NCI-H446 (cell line): Measurements from ENCODE around the gene INSM2.

Experiments
- DNase-seq, 2 experiments: peaks; one replicate each; lab custom pipeline; 2025; lab: John Stamatoyannopoulos, UW

INSM2 gene, protein sequence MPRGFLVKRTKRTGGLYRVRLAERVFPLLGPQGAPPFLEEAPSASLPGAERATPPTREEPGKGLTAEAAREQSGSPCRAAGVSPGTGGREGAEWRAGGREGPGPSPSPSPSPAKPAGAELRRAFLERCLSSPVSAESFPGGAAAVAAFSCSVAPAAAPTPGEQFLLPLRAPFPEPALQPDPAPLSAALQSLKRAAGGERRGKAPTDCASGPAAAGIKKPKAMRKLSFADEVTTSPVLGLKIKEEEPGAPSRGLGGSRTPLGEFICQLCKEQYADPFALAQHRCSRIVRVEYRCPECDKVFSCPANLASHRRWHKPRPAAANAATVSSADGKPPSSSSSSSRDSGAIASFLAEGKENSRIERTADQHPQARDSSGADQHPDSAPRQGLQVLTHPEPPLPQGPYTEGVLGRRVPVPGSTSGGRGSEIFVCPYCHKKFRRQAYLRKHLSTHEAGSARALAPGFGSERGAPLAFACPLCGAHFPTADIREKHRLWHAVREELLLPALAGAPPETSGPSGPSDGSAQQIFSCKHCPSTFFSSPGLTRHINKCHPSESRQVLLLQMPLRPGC

DNA sequence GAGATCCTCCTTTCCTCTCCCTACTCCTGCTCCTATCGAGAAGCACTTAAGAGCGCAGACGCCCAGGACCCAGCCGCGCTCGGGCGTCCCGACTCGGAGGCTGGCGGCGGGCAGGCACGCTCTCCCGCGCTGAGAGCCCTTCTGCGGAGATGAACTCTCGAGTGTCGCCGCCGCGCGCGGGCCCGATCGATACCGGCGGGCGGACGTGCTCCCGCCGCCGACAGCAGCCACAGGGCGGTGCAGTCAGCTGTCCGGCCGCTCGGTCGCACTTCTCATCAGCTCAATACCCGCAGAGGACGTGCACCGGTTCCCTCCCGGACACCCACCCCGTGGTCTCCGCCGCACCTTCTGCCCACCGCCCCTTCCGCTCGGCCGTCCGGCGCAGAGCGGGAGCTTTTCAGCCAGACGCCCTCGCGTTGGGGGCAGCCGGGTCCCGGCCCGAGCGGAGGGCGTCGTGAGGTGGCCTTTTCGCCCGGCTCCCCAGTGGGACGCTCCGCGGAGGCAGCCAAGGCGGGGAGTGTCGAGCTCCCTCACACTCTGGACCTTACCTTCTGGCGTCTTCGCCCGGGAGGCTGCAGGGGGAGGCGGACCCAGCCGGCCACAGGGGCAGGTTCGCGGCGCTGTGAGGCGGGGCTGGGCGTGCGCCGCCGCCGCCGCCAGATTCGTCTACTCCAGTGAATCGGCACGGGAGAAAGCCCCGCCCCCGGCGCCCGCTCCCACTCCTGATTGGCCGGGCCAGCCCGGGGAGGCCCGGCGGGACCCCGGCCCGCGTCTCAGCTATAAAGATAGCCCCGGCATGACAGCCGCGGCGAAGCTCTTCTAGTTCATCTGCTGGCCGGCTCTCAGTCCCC, at the start of gene INSM2:
Gene INSM2, plus strand, starts transcription at position 808 of the 851 bp plus-strand sequence. CDS start 89 bp downstream, outside the sequence.
- peak; percentile 64 to 94 for DNase-seq

DNA sequence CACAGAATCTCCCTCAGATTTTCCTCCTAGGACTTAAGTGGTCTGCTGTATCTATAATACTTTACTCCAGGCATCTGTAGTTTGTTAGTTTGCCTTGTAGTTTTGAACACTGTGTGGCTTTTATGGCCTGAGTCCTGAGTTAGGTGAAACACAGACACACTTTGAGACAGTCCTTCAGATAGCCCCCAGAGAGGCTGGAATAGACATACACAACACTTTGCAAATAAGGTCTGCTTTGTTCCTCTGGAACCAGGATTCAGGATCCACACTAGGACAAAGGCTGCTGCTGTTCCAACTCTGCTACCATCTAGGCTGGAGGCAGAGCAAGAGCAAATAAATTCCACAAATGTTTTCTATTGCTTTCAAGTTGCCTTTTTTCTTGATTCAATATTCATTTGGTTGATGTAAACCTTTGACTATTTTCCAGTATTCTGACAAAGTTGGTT, 41.4 kb upstream of the INSM2 start:
- no peak for DNase-seq

DNA sequence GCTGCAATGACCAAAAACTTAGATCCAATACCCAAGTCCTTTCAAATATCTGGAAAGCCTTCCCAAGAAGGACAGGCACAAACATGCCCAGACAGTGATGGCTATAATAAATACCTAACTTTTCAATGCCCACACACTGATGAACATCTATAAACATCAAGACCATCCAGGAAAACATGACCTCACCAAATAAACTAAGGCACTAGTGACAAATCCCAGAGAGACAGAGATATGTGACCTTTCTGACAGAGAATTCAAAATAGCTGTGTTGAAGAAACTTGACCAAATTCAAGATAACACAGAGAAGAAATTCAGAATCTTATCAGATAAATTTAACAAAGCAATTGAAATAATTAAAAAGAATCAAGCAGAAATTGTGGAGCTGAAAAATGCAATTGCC, 38.7 kb upstream of the INSM2 start:
- DNase-seq, result no peak

DNA sequence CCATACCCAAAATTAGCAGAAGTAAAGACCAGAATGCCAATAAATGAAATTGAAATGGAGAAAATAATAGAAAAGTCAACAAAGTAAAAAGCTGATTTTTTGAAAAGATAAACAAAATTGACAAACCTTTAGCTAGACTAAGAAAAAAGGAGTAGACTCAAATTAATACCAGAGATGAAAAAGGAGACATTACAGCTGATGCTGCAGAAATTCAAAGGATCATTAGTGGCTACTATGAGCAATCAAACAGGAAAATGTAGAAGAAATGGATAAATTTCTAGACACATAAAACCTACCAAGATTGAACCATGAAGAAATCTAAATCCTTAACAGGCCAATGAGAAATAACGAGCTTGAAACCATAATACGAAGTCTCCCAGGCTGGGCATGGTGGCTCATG, 34.8 kb upstream of the INSM2 start:
- DNase-seq, result no peak

DNA sequence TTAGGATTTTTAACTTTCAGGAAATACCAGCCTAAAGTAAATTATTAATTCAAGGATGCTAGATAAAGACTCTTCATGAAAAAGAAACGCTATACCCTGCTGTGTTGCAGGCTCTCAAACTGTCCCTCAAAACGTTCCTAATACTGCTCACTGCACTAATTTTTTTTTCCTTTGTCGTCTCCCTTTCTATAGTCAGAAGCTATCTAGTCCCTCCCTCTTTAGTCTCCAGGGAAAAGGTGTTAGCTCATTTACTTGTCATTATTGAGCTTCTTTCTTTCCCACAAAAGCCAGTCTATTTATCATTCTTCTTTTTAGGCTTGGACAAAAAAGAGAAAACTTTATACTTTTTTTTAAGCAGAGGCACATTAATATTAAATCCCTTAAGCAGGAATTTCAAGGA, 30.3 kb upstream of the INSM2 start:
- DNase-seq, result no peak

DNA sequence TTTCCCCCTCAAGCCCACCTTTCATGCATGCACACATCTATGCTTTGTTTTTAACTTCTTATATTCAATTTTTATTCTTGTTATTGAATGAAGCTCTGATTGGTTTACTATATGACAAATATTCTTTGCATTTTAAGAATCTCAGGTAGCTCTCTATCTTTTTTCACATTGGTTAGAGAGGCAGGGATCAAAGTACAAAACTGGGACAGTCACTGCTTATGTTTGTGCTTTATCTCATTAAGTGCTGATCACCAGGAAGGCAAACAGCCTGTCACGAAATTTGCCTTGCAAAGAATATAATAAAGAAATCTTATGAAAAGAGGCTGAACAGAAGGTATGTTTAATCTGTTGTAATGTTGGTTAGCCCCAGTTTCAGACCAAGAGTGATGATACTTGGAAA, 29.7 kb upstream of the INSM2 start:
- no peak for DNase-seq

DNA sequence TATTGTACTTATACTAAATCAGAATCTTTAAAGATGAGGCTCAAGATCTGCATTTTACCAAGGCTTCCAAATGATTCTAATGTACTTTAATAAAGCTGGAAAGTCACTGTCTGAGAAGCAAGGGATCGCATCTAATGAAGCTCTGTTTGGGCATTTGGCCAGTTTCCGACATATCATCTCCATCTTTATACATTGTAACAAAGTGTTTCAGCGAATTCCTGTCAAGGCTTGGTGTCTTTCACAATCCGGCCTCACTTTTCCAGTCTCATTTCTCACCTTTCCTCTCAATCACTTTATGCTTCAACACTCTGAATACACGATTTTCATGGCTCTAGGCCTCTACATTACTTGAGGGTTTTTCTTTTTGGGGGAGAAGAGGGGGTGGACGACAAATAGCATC, 27.5 kb upstream of the INSM2 start:
- no peak for DNase-seq

DNA sequence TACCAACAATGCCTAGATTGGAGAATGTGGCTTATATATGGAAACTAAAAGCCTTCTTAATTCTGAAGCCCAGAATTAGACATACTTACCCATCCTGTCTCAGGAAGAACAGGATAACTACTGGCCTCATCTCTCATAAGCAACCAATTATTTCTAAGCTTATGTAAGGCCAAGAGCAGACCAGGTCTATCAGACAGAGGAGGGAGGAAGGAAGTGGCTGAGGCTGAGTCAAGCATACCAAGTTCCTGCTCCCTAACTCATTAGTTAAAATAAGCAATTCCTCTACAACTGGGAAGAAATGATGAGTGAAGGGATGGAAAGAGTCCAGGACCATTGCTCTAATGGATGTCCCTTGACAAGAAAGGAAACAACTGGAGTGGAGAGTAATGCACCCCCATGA, 27.0 kb upstream of the INSM2 start:
- no peak for DNase-seq

DNA sequence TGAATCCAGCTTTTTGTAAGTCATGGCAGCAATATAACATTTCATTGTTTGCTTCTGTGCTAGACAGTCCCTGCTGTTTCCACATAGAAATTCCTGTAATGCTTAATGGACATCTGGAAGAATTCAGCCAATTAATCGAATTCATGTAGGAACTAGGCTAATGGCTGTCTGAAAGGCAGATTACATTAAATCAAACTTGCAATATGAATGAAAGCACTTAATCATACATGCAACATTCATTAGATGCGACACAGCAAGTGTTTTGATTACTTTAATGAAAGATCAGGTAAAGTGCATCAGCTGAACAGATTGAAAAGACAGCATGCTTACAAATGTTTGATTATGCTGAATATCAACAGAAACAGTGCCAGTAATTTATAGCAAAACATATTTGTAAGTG, 24.1 kb upstream of the INSM2 start:
- no peak for DNase-seq

DNA sequence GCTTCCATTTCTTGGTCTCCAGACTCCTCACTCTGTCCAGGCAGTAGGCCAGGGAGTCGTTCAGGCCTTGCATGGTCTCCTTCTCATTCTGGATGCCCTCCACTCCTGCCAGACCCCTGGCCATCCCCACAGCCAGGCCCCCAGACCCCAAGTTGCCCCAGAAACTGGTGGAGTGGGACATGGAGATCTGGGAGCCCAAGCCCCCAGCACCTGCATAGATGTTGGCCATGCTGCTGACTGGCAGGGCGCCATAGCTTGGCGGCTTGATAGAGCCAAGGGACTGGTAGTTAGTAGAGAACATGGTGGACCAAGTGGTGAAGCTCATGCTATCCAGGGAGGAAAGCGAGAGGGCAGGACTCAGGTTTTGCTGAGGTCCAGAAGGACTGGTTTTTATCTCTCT, 21.2 kb upstream of the INSM2 start:
- DNase-seq, result no peak

DNA sequence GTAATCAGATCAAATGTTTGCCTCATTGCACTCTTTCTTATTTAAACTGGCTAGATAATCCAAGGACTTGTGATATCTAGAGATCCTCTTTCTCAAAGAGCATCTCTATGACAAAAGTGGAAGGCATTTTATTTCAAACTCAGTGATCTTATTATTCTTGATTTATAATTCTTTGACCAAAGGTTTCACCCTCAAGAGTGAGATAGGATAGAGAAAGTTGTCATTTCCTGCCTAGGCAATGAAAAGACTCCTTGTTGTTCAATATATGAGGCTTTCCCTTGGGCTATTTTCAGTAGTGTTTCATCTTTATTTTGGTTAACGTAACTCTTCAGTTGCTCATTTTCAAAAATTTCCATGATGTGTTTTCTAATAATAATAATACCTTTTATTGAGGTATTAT, 18.0 kb upstream of the INSM2 start:
- no peak for DNase-seq

DNA sequence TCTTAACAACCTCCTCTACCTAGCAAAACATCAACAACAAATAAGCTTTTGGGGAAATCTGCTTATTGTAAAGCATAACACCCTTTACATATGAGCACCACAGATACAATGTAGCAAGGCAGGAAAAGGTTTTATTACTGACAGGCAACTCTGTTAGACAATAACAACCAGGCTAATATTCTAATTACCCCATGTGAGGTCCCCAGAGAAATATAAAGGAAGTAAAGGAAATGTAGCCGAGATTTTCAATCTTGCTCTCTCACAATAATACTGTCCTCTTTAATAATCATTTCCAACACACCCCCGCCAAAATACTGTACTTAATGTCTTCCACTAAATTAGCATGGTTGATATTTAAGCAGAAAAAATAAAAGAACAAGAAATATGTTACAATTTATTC, 14.0 kb upstream of the INSM2 start:
- DNase-seq, result no peak

DNA sequence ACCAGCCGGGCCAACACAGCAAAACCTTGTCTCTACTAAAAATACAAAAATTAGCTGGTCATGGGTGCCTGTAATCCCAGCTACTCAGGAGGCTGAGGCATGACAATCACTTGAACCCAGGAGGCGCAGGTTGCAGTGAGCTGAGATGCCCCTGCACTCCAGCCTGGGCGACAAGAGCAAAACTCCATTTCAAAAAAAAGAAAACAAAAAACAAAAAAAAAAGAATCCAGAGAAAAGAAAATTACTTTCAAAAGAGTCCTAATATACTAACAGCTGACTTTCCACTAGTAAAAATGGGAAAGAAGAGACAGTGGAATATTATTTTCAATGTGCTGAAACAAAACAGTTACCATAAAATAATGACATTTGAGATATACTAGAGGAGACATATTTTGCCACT, 8.3 kb upstream of the INSM2 start:
- DNase-seq, result no peak

DNA sequence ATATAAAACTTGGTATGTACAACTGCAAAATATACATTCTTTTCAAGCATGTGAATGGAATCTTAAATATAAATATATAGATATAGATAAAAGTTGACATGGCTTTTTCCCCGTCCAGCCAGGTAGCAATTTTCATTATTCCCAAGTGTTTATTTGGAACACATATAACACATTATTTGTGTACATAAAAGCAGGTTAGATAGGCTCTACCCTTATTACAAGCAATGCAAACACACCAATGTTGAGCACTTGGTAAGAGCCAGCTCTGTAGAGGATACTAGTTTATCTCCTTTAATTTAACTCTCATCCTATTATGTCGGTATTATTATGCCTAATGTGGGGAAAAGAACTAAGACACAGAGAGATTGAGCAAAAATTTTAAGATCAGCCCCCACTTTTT, 7.0 kb upstream of the INSM2 start:
- no peak for DNase-seq

DNA sequence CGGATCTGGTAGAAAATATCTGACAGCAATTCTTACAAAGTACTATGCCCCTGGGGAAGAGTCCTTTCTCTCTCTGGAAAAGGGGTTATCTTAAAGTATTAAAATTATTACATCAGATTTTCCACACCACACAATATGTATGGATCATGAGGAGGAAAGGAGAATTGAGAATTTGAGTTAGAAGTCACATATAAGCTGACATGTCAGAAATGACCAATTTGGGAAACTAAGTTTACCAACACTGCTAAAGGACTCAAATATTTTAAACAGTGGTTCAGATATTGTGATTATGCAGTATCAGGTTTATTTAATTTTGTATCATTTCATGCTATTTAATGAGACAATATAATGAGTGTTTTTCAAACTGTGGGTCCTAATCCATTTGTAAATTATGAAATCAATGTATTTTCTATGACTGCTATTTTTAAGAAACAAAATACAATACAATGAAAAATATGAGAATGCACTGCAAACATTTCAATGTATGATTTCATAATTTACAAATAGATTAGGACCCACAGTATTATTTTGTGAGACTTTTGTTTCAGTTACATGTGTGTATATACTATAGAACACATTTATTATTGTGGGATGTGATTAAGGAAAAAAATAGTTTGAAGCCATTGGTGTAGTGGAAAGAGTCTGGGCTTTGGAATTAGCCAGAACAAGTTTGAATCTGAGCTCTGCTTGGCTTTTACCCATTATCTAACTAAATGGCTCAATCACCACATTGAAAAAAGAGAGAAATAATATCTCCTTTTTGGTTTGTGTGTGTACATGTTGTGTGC, 1.8 kb upstream of the INSM2 start:
- DNase-seq, result no peak

DNA sequence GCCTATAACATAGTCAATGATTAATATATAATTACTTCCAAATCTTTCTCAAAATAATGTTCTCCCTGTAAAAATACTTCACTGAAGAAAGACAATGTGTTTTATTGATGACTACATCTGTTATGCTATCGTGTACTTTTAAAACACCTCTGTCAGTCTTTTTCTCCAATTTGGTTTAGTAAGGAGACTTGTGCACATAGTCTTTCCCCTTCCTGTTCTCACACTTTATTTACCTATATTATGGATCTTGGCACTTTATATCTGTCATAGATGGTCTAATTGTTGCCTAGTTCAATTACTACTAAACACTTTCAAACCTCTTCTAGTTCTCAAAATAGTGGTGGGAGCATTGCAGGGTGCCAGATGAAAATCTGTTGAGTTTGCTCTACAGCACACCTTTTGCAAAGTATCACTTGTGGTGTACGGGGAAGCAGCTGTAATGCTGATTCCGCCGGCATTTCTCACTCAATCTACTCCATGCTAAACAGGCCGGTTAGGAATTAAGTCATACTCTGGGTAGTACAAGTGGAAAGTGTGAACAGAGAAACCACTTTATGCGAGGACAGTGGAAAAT, 1.1 kb upstream of the INSM2 start:
- DNase-seq, result no peak

DNA sequence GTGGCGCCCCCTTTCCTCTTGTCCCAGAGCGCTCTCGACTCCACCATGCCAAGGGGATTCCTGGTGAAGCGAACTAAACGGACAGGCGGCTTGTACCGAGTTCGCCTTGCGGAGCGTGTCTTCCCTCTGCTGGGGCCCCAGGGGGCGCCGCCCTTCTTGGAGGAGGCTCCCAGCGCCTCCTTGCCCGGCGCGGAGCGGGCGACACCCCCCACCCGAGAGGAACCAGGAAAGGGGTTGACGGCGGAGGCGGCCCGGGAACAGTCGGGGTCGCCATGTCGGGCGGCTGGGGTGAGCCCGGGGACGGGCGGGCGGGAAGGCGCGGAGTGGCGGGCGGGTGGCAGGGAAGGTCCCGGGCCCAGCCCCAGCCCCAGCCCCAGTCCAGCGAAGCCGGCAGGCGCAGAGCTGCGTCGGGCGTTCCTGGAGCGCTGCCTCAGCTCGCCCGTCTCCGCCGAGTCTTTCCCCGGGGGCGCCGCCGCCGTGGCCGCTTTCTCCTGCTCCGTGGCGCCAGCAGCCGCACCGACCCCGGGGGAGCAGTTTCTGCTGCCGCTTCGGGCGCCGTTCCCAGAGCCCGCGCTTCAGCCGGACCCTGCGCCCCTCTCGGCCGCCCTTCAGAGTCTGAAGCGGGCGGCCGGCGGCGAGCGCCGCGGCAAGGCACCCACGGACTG, 376 bp downstream of the INSM2 start:
- peak; percentile 31 to 64 for DNase-seq

DNA sequence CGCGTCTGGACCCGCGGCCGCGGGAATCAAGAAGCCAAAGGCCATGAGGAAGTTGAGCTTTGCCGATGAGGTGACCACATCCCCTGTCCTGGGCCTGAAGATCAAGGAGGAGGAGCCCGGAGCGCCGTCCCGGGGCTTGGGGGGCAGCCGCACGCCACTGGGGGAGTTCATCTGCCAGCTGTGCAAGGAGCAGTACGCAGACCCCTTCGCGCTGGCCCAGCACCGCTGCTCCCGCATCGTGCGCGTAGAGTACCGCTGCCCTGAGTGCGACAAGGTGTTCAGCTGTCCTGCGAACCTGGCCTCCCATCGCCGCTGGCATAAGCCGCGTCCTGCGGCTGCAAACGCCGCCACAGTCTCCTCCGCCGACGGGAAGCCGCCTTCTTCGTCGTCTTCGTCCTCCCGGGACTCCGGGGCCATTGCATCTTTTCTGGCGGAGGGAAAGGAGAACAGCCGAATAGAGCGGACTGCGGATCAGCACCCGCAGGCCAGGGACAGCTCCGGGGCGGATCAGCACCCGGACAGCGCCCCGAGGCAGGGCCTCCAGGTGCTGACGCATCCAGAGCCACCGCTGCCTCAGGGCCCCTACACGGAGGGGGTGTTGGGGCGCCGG, 1.0 kb downstream of the INSM2 start:
- no peak for DNase-seq

DNA sequence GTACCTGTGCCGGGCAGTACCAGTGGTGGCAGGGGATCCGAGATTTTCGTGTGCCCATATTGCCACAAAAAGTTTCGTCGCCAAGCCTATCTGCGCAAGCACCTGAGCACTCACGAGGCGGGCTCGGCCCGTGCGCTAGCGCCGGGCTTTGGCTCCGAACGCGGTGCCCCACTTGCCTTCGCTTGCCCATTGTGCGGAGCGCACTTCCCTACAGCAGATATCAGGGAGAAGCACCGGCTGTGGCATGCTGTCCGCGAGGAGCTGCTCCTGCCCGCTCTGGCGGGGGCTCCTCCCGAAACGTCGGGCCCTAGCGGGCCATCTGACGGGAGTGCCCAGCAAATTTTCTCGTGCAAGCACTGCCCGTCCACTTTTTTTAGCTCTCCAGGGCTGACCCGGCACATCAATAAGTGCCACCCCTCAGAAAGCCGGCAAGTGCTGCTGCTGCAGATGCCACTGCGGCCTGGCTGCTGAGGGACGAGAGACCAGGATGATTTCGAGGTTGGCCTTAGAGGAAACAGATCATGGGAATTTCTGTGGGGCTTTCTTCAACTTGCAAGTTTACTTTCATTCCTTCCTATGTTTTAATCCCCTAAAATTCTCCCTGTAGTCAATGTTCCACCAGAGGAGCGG, 1.6 kb downstream of the INSM2 start:
- DNase-seq, result no peak

DNA sequence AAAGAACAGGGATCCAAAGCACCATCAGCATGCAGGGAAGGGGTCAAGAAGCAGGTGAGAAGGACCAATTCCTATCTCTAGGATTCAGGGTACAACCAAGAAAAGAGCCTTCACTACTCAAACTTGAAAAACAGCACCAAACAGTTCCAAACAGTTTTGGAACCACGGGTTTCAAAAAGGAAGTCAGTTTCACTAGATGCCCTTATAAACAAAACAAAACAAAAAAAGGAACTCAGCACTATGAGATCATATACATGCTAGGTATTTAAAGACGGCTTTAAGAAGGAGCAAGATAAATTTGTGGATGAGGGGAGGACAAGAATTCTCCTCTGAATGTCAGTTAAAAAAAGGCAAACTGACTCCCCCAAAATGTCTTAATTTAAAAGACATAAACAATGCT, 6.0 kb downstream of the INSM2 start:
- DNase-seq, result no peak
